GM18907 (cell line): Measurements from ENCODE around the gene PACS1.

Experiments used
- ATAC-seq: cut with Tn5 transposase; IDR thresholded peaks from one replicate; pipeline ENCODE4 v1.9.1; 2021; ENCODE audit warnings: mild to moderate bottlenecking, moderate library complexity; ENCODE audit not compliant: unreplicated experiment

The PACS1 gene

DNA sequence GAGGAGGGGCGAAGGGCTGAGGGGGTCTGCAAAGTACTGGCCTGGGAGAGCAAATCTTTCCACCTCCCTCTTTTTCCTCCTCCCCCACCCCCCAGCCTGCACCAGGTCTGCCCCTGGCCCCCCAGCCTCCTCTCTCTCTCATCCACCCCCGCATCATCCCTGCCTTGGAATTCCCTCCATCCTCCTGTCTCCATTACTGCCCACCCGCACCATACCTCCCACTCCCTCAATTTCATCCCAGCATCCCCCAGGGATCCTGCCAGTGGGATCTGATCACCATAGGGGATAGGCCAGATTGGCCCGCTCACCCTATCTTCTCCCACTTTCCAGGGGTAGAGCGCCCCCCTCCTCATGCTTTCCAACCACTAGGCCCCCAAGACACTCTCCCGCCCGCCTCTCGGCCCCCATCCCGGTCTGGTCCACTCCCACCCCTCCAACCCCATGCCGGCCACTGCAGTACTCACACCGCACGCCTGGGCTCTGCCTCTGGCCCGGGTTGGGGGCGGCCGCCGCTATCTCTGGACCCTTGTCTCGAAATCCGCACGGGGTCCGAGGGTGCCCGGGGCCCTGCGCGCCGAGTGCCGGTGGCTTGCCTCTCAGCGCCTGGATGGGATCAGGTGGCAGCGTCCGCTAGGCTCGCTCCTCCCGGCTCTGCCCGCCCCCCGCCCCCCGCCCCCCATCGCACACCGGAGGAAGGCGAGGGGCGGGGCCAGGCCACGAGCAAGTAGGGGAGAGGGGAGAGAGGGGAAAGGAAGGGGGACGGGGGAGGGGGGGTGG lies 21.3 kb upstream of the PACS1 start, which contains the start of gene GAL3ST3:
GAL3ST3 (minus strand) TSS at position 615 of the 777 bp plus-strand sequence. CDS start 3,746 bp downstream, outside the sequence.
- ATAC-seq: no peak

- no peak for ATAC-seq
Observed at GRCh38 chr11:66050581-66051231, 19.4 kb upstream of the PACS1 start.

- no peak for ATAC-seq
Observed at GRCh38 chr11:66051371-66051765, 18.7 kb upstream of the PACS1 start.

GRCh38 chr11:66051766-66052663 lies 18.1 kb upstream of the PACS1 start, which contains the start of gene SF3B2:
SF3B2 (plus strand) TSS chr11:66052364; CDS start chr11:66052385, 21 bp downstream.
- peak; percentile 89 for ATAC-seq

- no peak for ATAC-seq
Observed at GRCh38 chr11:66052664-66052982, 17.4 kb upstream of the PACS1 start.

DNA sequence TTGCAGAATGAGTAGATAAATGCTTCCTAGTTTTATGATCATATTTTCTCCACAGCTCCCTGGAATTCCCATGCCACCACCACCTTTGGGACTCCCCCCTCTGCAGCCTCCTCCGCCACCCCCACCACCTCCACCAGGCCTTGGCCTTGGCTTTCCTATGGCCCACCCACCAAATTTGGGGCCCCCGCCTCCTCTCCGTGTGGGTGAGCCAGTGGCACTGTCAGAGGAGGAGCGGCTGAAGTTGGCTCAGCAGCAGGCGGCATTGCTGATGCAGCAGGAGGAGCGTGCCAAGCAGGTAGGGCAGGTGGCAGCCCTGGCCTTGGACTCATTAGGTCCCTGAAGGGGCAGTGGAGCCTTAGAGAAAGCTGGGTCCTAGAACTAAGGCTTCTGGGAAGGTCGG lies 15.1 kb upstream of the PACS1 start:
- no peak for ATAC-seq

DNA sequence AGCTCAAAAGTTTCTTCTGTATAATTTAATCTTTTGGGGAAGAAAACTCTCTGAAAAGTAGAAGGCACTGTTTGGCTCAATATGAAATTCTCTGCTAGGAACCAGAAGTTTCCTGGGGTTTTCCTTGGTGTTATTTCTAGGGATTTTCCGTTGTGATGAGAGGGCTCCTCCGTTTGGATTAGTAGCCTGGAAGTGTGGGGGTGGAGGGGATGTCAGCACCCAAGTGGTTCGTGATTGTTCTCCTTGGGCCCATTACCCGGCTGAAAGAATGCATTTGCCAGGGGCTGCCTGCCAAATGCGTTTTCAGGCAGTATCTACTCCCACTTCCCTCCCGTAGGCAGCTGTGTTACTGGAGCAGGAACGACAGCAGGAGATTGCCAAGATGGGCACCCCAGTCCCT lies 13.6 kb upstream of the PACS1 start:
- ATAC-seq: no peak

DNA sequence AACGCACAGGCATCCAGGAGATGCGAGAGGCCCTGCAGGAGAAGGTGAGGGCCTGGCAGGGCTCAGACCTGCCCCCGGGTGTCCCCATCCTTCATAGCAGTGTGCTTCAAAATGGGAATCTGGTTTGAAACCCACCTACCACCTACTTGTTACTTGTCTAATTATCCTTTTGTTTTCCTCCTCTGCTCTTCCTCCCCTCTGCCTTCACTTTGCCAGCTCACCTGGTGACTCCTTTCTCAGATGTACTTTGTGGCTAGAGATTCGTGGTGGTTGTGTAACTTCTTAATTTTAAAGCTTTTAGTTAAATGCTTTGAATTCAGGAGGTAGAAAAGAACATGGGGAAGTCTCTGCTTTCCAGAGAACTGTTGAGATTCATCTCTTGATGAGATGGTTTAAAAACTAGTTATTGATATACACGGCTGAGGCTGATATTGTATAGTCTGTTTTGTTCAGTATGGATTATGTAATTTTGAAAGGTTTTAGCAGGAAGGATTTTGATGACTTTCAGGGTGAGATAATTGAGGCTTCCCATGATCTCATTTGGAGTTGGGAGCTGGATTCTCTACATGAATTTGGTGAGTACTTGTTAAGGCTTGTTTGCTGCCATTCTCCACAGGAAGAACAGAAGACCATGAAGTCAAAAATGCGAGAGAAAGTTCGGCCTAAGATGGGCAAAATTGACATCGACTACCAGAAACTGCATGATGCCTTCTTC lies 9.9 kb upstream of the PACS1 start:
- no peak for ATAC-seq

DNA sequence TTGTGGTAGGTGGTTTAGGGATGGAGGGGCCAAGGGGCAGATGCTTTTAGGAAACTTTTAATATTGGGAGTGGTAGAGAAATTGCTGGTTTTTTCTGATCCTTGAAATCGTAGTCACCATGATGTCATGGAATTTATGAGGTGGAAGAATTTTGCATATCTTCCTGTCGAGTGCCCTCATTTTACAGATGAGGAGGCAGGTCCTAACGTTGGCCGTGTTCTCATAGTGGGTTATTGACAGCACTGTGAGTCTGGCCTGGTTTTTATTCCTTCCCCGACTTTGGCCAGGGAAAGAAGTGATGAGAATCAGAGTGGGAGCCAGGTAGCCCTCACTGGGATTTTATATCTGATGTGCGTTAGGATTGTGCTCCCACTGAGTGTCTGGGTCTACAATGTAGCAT lies 8.8 kb upstream of the PACS1 start:
- ATAC-seq: no peak

- ATAC-seq: no peak
Observed at GRCh38 chr11:66062408-66062807, 7.7 kb upstream of the PACS1 start.

- ATAC-seq: no peak
Observed at GRCh38 chr11:66063900-66064299, 6.2 kb upstream of the PACS1 start.

- ATAC-seq: no peak
Observed at GRCh38 chr11:66064571-66064970, 5.5 kb upstream of the PACS1 start.

DNA sequence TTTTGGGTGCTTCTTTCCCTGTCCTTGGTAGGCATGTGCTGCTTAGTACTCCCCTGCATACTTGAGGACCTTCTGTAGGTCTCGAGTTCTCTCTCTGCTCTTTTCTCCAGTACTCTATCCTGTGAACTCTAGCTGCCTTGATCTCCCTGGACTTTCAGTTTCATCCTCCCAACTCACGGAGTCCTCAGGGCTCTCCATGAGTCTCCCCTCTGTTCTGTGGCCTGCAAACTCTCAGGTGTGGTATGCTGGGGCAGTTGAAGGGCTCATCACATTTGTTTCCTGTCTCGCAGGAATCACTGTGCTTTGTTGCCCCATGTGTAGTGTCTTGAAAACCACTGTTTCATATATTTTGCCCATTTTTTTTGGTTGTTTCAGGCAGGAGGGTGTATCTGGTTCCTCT lies 3.3 kb upstream of the PACS1 start:
- no peak for ATAC-seq

GRCh38 chr11:66067640-66068039 lies 2.4 kb upstream of the PACS1 start:
- ATAC-seq: no peak

DNA sequence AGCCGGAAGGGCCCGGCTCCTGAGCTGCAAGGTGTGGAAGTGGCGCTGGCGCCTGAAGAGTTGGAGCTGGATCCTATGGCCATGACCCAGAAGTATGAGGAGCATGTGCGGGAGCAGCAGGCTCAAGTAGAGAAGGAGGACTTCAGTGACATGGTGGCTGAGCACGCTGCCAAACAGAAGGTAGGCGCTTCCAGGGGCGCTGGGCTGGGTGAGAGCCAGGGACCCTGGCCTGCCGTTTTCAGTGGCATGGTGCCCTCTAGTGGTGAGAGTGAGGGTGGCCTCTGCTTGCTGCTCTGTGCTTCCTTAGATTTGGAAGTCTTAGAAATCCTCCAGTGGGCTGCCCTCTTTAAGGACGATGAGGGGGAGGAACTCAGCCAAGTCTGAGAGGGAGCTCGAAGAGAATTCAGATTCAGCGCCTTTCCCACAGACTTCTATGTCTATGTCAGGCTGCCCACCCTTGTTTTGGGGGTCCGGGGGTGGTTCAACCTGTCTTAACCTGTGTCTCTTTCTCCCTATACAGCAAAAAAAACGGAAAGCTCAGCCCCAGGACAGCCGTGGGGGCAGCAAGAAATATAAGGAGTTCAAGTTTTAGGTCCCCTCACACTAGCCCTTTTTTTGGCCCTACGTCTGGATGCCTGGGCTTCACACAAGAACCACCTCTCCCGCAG lies 1.8 kb upstream of the PACS1 start:
- ATAC-seq: no peak

GRCh38 chr11:66068923-66069714 lies 953 bp upstream of the PACS1 start:
- ATAC-seq: peak; percentile 26

DNA sequence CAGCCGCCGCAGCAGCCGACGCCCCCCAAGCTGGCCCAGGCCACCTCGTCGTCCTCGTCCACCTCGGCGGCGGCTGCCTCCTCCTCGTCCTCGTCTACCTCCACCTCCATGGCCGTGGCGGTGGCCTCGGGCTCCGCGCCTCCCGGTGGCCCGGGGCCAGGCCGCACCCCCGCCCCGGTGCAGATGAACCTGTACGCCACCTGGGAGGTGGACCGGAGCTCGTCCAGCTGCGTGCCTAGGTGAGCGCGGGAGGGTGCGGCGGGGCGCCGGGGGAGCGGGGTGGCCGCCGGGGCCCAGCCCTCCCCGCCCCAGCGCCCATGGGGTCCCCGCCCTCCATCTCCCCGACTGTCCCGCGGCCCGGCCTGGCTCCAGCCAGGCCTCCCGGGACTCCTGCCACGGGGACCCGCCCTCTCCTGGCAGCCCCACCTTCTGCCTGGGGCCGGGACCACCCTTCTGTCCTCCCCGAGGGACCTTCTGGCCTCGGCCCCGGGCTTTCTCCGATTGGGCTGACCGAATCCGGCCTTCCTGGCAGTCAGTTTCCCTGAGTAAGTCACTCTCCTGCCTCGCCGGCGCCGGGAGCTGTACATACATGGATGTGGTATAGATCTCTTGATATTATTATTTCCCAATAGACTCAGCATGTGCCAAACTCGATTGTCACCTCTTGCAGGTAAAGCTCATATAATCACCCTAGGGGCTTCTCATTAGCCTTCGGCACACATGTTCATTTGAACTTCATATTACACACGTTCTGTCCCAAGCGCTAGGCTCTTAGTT lies 720 bp downstream of the PACS1 start:
- peak; percentile 18 for ATAC-seq

DNA sequence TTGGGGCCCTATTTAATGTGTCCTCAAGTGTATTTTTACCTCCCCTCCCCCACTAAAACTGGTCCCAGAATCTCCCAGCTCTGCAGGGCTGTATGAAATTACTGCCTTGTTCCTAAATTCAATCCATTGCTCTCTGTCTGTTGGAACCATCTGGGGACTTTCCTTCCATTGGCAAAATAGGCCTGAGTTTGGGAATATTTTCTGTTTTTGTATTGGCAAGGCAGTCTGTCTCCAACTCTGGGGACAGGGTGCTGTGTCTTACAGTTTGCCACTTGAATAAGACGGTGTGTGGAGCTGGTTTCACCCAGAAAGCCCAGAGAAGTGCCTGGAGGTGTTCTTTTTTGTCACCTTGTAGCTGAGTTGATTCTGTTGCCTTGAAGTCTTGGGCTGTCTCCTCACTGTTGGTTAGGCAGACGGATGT lies 1.3 kb downstream of the PACS1 start:
- no peak for ATAC-seq

GRCh38 chr11:66072081-66072480 lies 2.0 kb downstream of the PACS1 start:
- ATAC-seq: no peak
